ENCODE data around the gene GOLGA6D. TPM values are rescaled to one million over a fixed set of nuclear protein-coding genes. Genes with fewer than 3 reads are reported as not detected.

Gene GOLGA6D
- total RNA-seq, 1 experiment from 2014 or later, result 0.12 TPM

GRCh38 chr15:75335313-75335704, 52.7 kb downstream of the GOLGA6D start (continued):
- TF ChIP-seq TCF7L2 (IDR thresholded peaks at IDR 0.05; ENCODE audit: borderline replicate concordance, extremely low read depth, insufficient read depth, insufficient read length) (no peak), CBX3 (IDR thresholded peaks at IDR 0.05; ENCODE audit: low read depth) (no peak; the same call in 1 of the 2 replicates), EZH2 (IDR thresholded peaks at IDR 0.05) (no peak), ZNF274 (IDR thresholded peaks at IDR 0.05; ENCODE audit: low read depth, low read length) (no peak), FOSL1 (IDR thresholded peaks at IDR 0.05; ENCODE audit: low read depth) (no peak), ATF3 (IDR thresholded peaks at IDR 0.05) (no peak)

- BruUV-seq (replicated peaks), result no TSS peak
- DNase-seq (ENCODE audit: low read depth, low spot score), result peak; percentile 91
- CTCF ChIA-PET, result no interaction called here
- peak within 1 kb of the TSS; percentile 24 for H2AFZ ChIP-seq (ENCODE audit: low read depth, low read length, poor library complexity, severe bottlenecking)
- no peaks in the 10 kb centered on the region for H3K36me3 ChIP-seq (ENCODE audit: control insufficient read depth in 1 of 2, insufficient read depth in 2 of 2, low read length in 2 of 2)
- H3K4me3 ChIP-seq (replicated peaks in 1 of 2; ENCODE audit: low read depth in 1 of 2, low read length in 2 of 2), result peak within 1 kb of the TSS; percentile 71 to 83
- intact Hi-C loops (cut with micrococcal nuclease), result no loop called here
- RAD21 ChIA-PET (ENCODE audit: low non-redundant PET in 1 of 2, low total read pairs in 2 of 2, uncharacterized antibody in 2 of 2, unreplicated experiment in 2 of 2), result no interaction called here
- POLR2A ChIA-PET, result interaction anchor here (1.1 kb wide), 1 partner anchor 11 kb away, joined by 3 read pairs; the partner anchor contains the start of gene NEIL1
- no peaks in the 10 kb centered on the region for H3K27me3 ChIP-seq (ENCODE audit: insufficient read depth, low read length)
- peaks cover 9 to 14% of the 10 kb centered on the region in 2 experiments for H3K4me1 ChIP-seq (ENCODE audit: control insufficient read depth in 1 of 2, insufficient read depth in 2 of 2, low read length in 2 of 2)
- H4K20me1 ChIP-seq (ENCODE audit: insufficient read depth), result no peaks in the 10 kb centered on the region
- H3K9me2 ChIP-seq (ENCODE audit: insufficient read depth), result no peaks in the 10 kb centered on the region
- H3K27ac ChIP-seq (ENCODE audit: low read depth, low read length), result peak within 1 kb of the TSS; percentile 48
- peak within 1 kb of the TSS; percentile 92 for H3K4me2 ChIP-seq (ENCODE audit: low read length)
- H3K9me3 ChIP-seq (ENCODE audit: control insufficient read depth in 1 of 2, insufficient read depth in 1 of 2, low read depth in 1 of 2, low read length in 2 of 2), result no peaks in the 10 kb centered on the region
- peaks cover 13% of the 10 kb centered on the region for H3K79me2 ChIP-seq (ENCODE audit: insufficient read depth, low read length)
- H3K9ac ChIP-seq (ENCODE audit: low read length), result peak within 1 kb of the TSS; percentile 87
- ATAC-seq, result peak; percentile 93
- peak; percentile 59; the same call in 1 of the 2 replicates for TF ChIP-seq ZFX (IDR thresholded peaks at IDR 0.05)
- TF ChIP-seq FOSL1 (IDR thresholded peaks at IDR 0.05; ENCODE audit: low read depth), result no peak
- TF ChIP-seq RAD21 (IDR thresholded peaks at IDR 0.05; ENCODE audit: low read depth), result no peak
- TF ChIP-seq SRF (IDR thresholded peaks at IDR 0.05; ENCODE audit: low read depth), result no peak
- TF ChIP-seq YY1 (IDR thresholded peaks at IDR 0.05; ENCODE audit: extremely low read depth, insufficient replicate concordance, low read depth, low read length), result peak; percentile 44
- TF ChIP-seq EZH2 (IDR thresholded peaks at IDR 0.05), result no peak
- TF ChIP-seq CTCF (IDR thresholded peaks at IDR 0.05 in 2 of 3, conservative IDR thresholded peaks at IDR 0.05 in 1 of 3; ENCODE audit: borderline replicate concordance in 1 of 3, insufficient read depth in 1 of 3, low read depth in 2 of 3, low read length in 2 of 3), result no peak
- no peak for TF ChIP-seq REST (IDR thresholded peaks at IDR 0.05; ENCODE audit: low read depth)
- TF ChIP-seq EGR1 (IDR thresholded peaks at IDR 0.05; ENCODE audit: low read depth), result peak; percentile 31; the same call in 1 of the 2 replicates
- no peak for TF ChIP-seq TCF7L2 (IDR thresholded peaks at IDR 0.05; ENCODE audit: borderline replicate concordance, extremely low read depth, insufficient read depth, insufficient read length)
- TF ChIP-seq CEBPB (IDR thresholded peaks at IDR 0.05; ENCODE audit: low read depth), result no peak
- TF ChIP-seq JUND (IDR thresholded peaks at IDR 0.05), result peak; percentile 20; the same call in 1 of the 2 replicates
- no peak for TF ChIP-seq ZNF274 (IDR thresholded peaks at IDR 0.05; ENCODE audit: low read depth, low read length)
- no peak for TF ChIP-seq EZH2phosphoT487 (IDR thresholded peaks at IDR 0.05; ENCODE audit: borderline replicate concordance)
- TF ChIP-seq SIN3A (IDR thresholded peaks at IDR 0.05; ENCODE audit: low read depth), result peak; percentile 94
- no peak for TF ChIP-seq ATF3 (IDR thresholded peaks at IDR 0.05)
Observed at GRCh38 chr15:75335705-75336355, 53.2 kb downstream of the GOLGA6D start, which contains the start of gene COMMD4. Gene COMMD4 (plus strand): TSS chr15:75336063. CDS start chr15:75336090, 27 bp downstream.
